Endodermal cell (in vitro differentiated cells): Measurements from ENCODE around the gene PDIA2. TPM values are rescaled to one million over a fixed set of nuclear protein-coding genes. Genes with fewer than 3 reads are reported as not detected.

Source experiments
- DNase-seq: peaks from one replicate; pipeline ENCODE4 v3.0.0-alpha.2; 2017
- H3K27ac ChIP-seq: 2 replicates; pipeline ENCODE4 v1.5.1; 2013; ENCODE audit warnings: mild to moderate bottlenecking, low read depth, low read length, moderate library complexity
- H3K27me3 ChIP-seq: 2 replicates; pipeline ENCODE4 v1.6.1; 2013; ENCODE audit warnings: mild to moderate bottlenecking, low read length, moderate library complexity; ENCODE audit not compliant: insufficient read depth, control insufficient read depth, poor library complexity, severe bottlenecking
- H3K36me3 ChIP-seq: 2 replicates; pipeline ENCODE4 v1.7.0; 2013; ENCODE audit warnings: mild to moderate bottlenecking, low read length, moderate library complexity; ENCODE audit not compliant: control insufficient read depth, insufficient read depth
- H3K4me1 ChIP-seq: one replicate; pipeline ENCODE4 v1.7.0; 2013; ENCODE audit warnings: low read length; ENCODE audit not compliant: control insufficient read depth, insufficient read depth
- H3K4me3 ChIP-seq: 2 replicates; pipeline ENCODE4 v1.5.1; 2013; ENCODE audit warnings: mild to moderate bottlenecking, low read length, moderate library complexity
- H3K9ac ChIP-seq: 2 replicates; pipeline ENCODE4 v1.6.1; 2013; ENCODE audit warnings: mild to moderate bottlenecking, low read length, moderate library complexity; ENCODE audit not compliant: poor library complexity, severe bottlenecking; ENCODE audit errors: extremely low read depth
- H3K9me3 ChIP-seq: 2 replicates; pipeline ENCODE4 v1.6.1; 2013; ENCODE audit warnings: mild to moderate bottlenecking, low read length, moderate library complexity; ENCODE audit not compliant: control insufficient read depth
- H3K27ac Mint-ChIP-seq: 2 replicates; pipeline ENCODE4 v1.8.0; 2020; ENCODE audit warnings: mixed read lengths
- H3K27me3 Mint-ChIP-seq: 2 replicates; pipeline ENCODE4 v1.8.0; 2021; ENCODE audit warnings: mild to moderate bottlenecking, mixed read lengths; ENCODE audit not compliant: insufficient read depth
- H3K36me3 Mint-ChIP-seq: 2 replicates; pipeline ENCODE4 v1.8.0; 2020; ENCODE audit warnings: low read depth, mixed read lengths
- H3K4me1 Mint-ChIP-seq: 2 replicates; pipeline ENCODE4 v1.8.0; 2020; ENCODE audit warnings: mixed read lengths
- H3K4me3 Mint-ChIP-seq: 2 replicates; pipeline ENCODE4 v1.8.0; 2020; ENCODE audit warnings: mild to moderate bottlenecking, moderate library complexity, mixed read lengths
- H3K9me3 Mint-ChIP-seq: 2 replicates; pipeline ENCODE4 v1.8.0; 2020; ENCODE audit warnings: mild to moderate bottlenecking, mixed read lengths
- CTCF ChIP-seq: fragments of 200-600 bp; sonication (generic); conservative IDR thresholded peaks from 2 replicates; pipeline ENCODE4 v1.5.0; 2021; ENCODE audit warnings: antibody characterized with exemption, mild to moderate bottlenecking
- WGBS, 2 experiments: methylation state at CpG; one replicate each; pipeline versions ENCODE4 v1.1.5 to v1.1.7; 2013; ENCODE audit warnings: missing lambda C conversion rate in 2 of 2, mixed read lengths in 1 of 2; ENCODE audit not compliant: insufficient coverage in 1 of 2, insufficient read length in 1 of 2; 5-methylcytosine and 5-hydroxymethylcytosine counted together
- total RNA-seq, 2 donors: library from RNA; stranded (reverse); fragmentation: NEBNext Ultra II Directional in 1 of 2; extraction: Animal tissue kit (Norgen Biotek cat#: 25700) in 1 of 2; gene quantifications; 2 replicates in 1 of 2; 3 replicates in 1 of 2; pipeline ENCODE4 v1.2.1, GENCODE V29; 2021

The PDIA2 gene
- total RNA-seq, 2 donors from 2014 or later, result 2.9 to 9.9 TPM

GRCh38 chr16:296276-296675, 13.3 kb downstream of the PDIA2 start:
- Histone ChIP-seq H3K9me3 (no peaks in the 10 kb centered on the region), H3K27me3 (no peaks in the 10 kb centered on the region), H3K9ac (no peak overlapping the region), H3K36me3 (peaks cover 17% of the 10 kb centered on the region), H3K4me1 (no peaks in the 10 kb centered on the region), H3K4me3 (no peak overlapping the region), H3K27ac (no peak overlapping the region)
- 96 to 100% methylated on average over 6 to 14 of the region's 14 CpGs for WGBS, 2 experiments
- no peaks in the 10 kb centered on the region for H3K4me1 Mint-ChIP-seq
- no peaks in the 10 kb centered on the region for H3K27me3 Mint-ChIP-seq
- H3K27ac Mint-ChIP-seq, result no peak overlapping the region
- no peak overlapping the region for H3K4me3 Mint-ChIP-seq
- no peak for DNase-seq
- H3K36me3 Mint-ChIP-seq, result peaks cover 31% of the 10 kb centered on the region
- no peak for TF ChIP-seq CTCF
- H3K9me3 Mint-ChIP-seq, result no peaks in the 10 kb centered on the region

- DNase-seq, result no peak
- no peaks in the 10 kb centered on the region for H3K9me3 Mint-ChIP-seq
- no peak overlapping the region for H3K9ac ChIP-seq
- no peaks in the 10 kb centered on the region for H3K4me1 Mint-ChIP-seq
- H3K27me3 ChIP-seq, result no peaks in the 10 kb centered on the region
- no peak overlapping the region for H3K4me3 Mint-ChIP-seq
- no peak overlapping the region for H3K27ac Mint-ChIP-seq
- 95 to 96% methylated on average over 27 to 37 of the region's 37 CpGs for WGBS, 2 experiments
- no peaks in the 10 kb centered on the region for H3K9me3 ChIP-seq
- no peaks in the 10 kb centered on the region for H3K4me1 ChIP-seq
- no peak overlapping the region for H3K4me3 ChIP-seq
- H3K27me3 Mint-ChIP-seq, result no peaks in the 10 kb centered on the region
- no peak overlapping the region for H3K27ac ChIP-seq
- no peak for TF ChIP-seq CTCF
- H3K36me3 Mint-ChIP-seq, result peaks cover 27% of the 10 kb centered on the region
- peaks cover 18% of the 10 kb centered on the region for H3K36me3 ChIP-seq
These were observed 14.0 kb downstream of the PDIA2 start for GRCh38 chr16:296806-297510.

- Histone ChIP-seq H3K9me3 (no peaks in the 10 kb centered on the region), H3K4me1 (no peaks in the 10 kb centered on the region), H3K36me3 (peaks cover 21% of the 10 kb centered on the region), H3K4me3 (no peak overlapping the region), H3K9ac (no peak overlapping the region), H3K27me3 (no peaks in the 10 kb centered on the region), H3K27ac (no peak overlapping the region)
- Mint-ChIP-seq H3K9me3 (no peaks in the 10 kb centered on the region), H3K27me3 (no peaks in the 10 kb centered on the region), H3K4me3 (no peak overlapping the region), H3K36me3 (peaks cover 28% of the 10 kb centered on the region), H3K4me1 (no peaks in the 10 kb centered on the region), H3K27ac (no peak overlapping the region)
- no peak for DNase-seq
- TF ChIP-seq CTCF, result no peak
- 94 to 97% methylated on average over 19 to 32 of the region's 32 CpGs for WGBS, 2 experiments
These were observed 14.9 kb downstream of the PDIA2 start for GRCh38 chr16:297832-298231.
